NCI-H146 (cell line): Measurements from ENCODE around the gene TMEM207.
"Not testable (repeated sequence)": the region's sequence is repeated elsewhere in the genome, so short reads cannot be mapped to it uniquely, and the experiment has no call there.

Experiments
- DNase-seq: peaks from one replicate; lab custom pipeline; 2025; lab: John Stamatoyannopoulos, UW

The TMEM207 gene

GRCh38 chr3:190449801-190450200 is at the start of gene TMEM207:
TMEM207 (minus strand) TSS chr3:190449901; CDS start chr3:190449809, 92 bp downstream.
- DNase-seq, result no peak

GRCh38 chr3:190499122-190499521 is 49.4 kb upstream of the TMEM207 start:
- DNase-seq, result no peak

- DNase-seq, result no peak
These were observed 48.6 kb upstream of the TMEM207 start for GRCh38 chr3:190498293-190498692.

DNA sequence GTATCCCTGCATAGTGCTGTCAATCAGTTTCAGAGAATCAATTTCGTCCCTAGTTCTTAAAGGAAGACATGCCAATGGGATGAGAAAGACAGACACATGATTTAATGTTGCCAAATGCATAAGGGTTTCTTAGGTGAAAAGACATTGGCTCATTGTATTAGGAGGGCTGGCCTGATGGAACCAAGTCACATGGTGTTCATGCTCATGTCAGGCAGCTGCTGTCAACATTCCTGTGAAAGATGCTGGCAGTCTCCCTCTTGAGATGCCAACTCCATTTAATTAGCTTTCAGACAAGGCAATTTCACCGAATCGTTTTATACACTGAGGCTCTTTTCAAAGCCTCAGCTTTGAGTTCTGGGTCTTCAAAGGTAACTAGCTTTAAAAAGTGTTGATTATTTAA is 48.1 kb upstream of the TMEM207 start:
- no peak for DNase-seq

DNA sequence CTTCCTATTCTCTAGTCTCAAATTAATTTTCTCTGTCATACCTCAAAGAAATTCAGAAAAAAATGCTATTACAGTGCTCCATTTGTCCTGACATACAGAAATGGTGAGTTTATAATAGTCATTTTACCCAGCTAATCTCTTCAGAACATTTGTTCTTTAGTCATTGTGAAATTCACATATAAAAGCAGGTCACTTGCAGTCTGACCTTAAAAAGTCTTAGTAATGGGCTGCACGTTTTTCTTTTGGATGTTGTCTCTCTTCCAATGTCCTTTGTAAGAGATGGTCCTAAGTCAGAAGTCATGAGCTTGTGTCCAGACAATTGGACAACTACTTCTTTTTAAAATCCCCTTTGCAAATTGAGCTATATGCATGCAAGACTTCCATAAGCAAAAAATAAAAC is 47.2 kb upstream of the TMEM207 start:
- no peak for DNase-seq

DNA sequence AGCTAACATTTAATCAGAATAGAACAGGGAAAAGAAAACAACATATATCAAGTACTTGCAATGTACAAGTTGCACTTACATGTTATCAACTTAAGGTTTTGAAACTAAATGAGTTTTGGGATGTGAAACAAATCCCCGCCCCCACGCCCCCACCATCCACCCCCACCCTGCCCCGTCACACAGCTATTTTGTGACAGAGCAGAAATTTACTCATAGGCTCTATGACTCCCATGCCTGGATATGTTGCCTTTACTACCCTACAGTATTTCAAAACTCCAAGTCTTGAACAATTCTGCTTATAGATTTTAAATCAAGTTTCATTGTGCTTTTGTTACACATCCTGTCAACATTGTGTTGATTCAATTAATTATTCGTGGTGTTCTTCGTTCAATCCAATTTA is 46.1 kb upstream of the TMEM207 start:
- DNase-seq, result no peak

GRCh38 chr3:190495354-190495753 is 45.7 kb upstream of the TMEM207 start:
- no peak for DNase-seq

DNA sequence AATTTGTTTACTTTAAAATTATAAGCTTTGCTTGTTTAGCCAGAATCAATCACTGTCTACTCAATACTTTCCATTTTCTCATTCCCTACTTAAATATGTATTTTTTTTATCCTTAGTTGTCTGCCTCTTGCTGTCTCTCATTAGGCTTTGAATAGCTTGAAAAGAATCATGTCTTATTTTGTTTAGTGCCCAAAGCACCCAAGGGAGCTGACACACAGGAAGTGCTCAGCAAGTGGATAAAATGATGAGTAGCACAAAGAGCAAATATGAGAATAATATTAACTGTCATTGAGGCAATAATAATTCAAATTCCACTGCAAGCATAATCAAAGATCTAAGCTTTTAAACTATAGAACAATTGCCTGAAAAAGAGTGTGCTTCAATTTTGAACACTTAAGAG is 45.2 kb upstream of the TMEM207 start:
- DNase-seq, result no peak

DNA sequence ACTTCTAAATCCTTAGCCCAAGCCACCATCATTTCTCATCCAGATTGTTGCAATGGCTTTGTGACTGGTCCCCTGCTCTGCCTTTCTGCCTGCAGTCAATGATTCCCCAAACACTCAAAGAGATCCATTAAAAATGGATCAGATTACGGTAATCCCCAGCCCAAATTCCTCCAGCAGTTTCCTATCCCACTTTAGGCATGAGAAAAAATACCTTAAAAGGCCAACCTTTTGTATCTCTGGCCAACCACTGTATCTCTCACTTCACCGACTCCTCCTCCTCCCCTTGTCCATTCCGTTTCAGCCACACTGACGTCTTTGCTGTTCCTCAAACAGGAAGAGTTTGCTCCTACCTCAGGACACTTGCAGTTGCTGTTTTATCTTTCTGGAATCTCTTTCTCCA is 43.3 kb upstream of the TMEM207 start:
- no peak for DNase-seq

- no peak for DNase-seq
These were observed 42.4 kb upstream of the TMEM207 start for GRCh38 chr3:190492129-190492528.

GRCh38 chr3:190491533-190492054 is 41.9 kb upstream of the TMEM207 start:
- no peak for DNase-seq

- DNase-seq, result no peak
These were observed 37.4 kb upstream of the TMEM207 start for GRCh38 chr3:190486908-190487607.

DNA sequence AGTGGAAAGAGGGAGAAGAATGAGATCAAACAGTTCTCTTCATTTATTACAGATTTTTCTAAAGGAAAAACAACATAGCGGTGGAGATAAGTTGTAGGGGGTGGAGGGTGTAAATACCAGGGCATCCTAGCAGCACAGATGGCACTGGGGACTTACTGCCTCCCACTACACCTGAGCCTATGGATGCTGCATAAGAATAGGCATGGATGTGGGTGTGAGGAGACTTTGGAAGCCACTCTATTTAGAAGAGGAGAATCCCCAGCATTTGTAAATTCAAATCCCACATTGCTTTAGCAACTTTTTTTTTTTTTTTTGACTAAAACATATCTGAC is 36.8 kb upstream of the TMEM207 start:
- no peak for DNase-seq

- DNase-seq, result peak; percentile 29
These were observed 36.3 kb upstream of the TMEM207 start for GRCh38 chr3:190485830-190486532.

DNA sequence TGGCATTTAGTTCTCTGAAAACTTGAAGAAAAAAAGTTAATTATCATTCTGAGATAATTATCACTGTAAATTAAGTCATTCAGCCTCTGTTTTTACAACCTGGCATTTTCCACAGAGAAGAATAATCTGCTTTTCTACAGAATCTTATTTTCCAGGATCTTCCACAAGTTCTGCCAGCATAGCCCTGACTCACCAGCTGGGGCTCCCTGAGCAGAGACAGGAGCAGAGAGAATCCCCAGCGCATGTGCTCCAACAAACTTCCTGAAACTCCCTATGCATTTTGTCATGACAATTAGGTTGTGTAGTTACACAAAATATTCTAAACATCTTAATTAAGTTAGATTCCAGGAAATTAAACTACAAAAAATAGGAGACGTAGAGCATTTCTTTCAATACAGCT is 32.1 kb upstream of the TMEM207 start:
- no peak for DNase-seq

DNA sequence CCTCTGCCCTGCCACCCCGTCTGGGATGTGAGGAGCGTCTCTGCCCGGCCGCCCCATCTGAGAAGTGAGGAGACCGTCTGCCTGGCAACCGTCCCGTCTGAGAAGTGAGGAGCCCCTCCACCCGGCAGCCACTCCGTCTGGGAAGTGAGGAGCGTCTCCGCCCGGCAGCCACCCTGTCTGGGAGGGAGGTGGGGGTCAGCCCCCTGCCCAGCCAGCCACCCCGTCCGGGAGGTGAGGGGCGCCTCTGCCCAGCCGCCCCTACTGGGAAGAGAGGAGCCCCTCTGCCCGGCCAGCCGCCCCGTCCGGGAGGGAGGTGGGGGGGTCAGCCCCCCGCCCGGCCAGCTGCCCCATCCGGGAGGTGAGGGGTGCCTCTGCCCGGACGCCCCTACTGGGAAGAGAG is 23.6 kb upstream of the TMEM207 start:
- DNase-seq, result not testable (repeated sequence)

DNA sequence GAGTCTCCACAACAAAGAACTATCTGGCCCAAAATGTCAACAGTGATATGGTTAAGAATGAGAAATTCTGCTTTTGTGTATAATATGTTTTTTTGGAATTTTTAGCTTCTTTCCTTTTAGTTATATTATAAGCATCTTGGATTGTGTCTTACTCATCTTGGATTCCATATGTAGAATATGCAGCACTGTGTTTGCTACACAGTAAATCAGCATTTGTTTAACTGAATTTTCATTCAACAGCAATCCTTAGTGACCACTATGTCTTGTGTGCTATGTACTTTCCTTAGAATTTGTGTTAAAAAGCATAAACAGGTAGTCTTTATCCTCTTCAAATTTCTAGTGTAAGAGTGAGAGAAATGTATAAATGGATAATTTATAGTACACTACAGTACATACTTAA is 18.2 kb upstream of the TMEM207 start:
- DNase-seq, result no peak

DNA sequence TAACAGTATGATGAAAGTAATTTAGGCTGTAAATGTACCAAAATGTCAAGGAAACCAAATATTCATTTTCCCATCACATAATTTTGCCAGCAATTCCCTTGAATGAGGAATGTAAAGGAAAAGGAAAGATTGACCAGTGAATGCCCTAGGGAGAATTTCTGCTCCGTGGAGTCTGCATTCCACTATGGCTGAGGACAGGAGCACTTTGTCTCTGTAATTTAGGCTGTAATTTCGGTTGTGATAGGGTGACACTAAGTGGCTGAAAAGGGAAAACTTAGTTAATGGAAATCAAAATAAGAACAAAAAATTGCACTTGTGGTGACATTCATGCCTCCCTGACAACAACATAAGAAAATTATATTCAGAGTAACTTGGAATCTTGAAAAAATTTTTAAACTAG is 8.3 kb upstream of the TMEM207 start:
- DNase-seq, result peak; percentile 9

- DNase-seq, result no peak
These were observed 7.1 kb upstream of the TMEM207 start for GRCh38 chr3:190456770-190457169.

- no peak for DNase-seq
These were observed 6.1 kb upstream of the TMEM207 start for GRCh38 chr3:190455828-190456227.

DNA sequence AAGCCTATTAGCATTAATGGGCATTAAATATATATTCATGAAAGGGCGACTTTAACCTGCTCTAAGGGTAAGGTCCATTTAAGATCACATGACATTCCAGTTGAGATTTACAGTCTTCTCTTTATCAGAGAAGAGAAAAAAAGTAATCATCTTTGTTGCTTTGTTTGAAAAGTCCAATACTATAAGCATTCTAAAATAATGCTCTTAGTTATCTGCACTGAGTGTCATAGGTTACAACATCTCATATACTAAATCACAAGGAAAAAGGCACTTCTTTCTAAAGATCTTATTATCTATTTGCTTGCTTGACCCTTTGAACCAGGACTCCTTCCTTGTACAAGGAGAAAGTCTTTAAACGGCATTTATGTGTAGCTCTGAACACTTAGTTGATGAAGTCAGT is 1.4 kb downstream of the TMEM207 start:
- no peak for DNase-seq

DNA sequence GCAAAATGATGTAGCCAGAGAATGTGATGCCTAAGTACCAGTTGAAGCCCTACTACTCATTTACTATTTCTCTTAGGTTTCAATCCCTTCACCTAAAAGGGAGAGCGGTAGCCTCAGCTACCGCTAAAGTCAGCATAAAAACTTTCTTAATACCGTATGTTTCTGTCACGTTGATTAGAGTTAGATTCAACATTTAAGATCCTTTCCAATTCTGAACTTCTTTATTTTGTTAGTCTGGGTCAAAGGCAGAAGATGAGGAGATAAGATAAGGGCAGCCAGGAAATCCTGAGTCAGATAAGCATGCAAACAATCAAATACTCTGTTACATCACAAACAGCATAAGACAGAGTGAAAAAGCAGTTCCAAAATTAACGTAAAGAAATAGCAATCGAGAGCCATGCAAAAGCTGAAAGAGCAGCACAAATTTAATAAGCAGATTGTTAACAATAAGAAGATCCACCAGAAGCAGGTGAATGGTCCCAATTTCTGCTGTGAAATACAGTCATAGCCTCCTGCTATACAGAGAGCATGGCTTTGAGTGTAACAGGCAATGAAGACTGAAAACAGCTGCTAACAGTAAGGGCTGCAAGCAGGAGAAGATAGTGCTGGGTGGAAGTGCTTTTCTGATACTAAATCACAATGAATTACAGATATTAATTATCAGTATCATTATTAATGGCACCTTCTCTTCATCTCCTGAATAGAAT is 3.0 kb downstream of the TMEM207 start:
- DNase-seq, result peak; percentile 13

GRCh38 chr3:190444576-190445145 is 5.0 kb downstream of the TMEM207 start:
- no peak for DNase-seq
